ENCODE measurements around the gene ATG9B. TPM values are rescaled to one million over a fixed set of nuclear protein-coding genes. Genes with fewer than 3 reads are reported as not detected.

The ATG9B gene
- total and polyA plus RNA-seq, 2 of the 13 experiments (the other 11 are each of a cell fraction or from before 2014, with no cell fraction given): 0.24 TPM; not detected in 1

GRCh38 chr7:150998341-150998740 is 26.0 kb downstream of the ATG9B start:
- no peak overlapping the region for H3K4me3 ChIP-seq (replicated peaks in 1 of 3; ENCODE audit: insufficient read depth in 1 of 3, low read depth in 2 of 3, low read length in 3 of 3)
- DNase-seq (ENCODE audit: low spot score): no peak
- no peaks in the 10 kb centered on the region for H4K20me1 ChIP-seq (ENCODE audit: insufficient read depth, low read length)
- no peak overlapping the region for H3K9ac ChIP-seq (ENCODE audit: insufficient read depth, low read depth, low read length)
- in situ Hi-C loops (cut with HindIII; ENCODE audit: extremely low pct_ligation_motif_present, low pct_unique_long_range_greater_than_20kb): no loop called here
- WGBS (ENCODE audit: low lambda C conversion rate): 56% methylated on average over 20 of the region's 20 CpGs
- H3K36me3 ChIP-seq (replicated peaks in 1 of 2; ENCODE audit: control insufficient read depth in 1 of 2, insufficient read depth in 2 of 2, low read length in 2 of 2): no peaks in the 10 kb centered on the region
- no peak overlapping the region for H3K27ac ChIP-seq (ENCODE audit: extremely low read length, insufficient read depth, low read length)
- H2AFZ ChIP-seq (ENCODE audit: low read length): no peak overlapping the region
- FAIRE-seq: no peak
- H3K9me3 ChIP-seq (ENCODE audit: low read length): no peaks in the 10 kb centered on the region
- peaks cover 18% of the 10 kb centered on the region for H3K4me1 ChIP-seq (ENCODE audit: insufficient read depth, low read length)
- ATAC-seq: no peak
- ChIA-PET POLR2A (no interaction called here), CTCF (ENCODE audit: low intra/inter-chr PET ratio, low total read pairs) (no interaction called here)
- no peaks in the 10 kb centered on the region for H3K79me2 ChIP-seq (ENCODE audit: insufficient read depth, low read length)
- no peak overlapping the region for H3K4me2 ChIP-seq (ENCODE audit: low read depth, low read length)
- TF ChIP-seq, protein P1, sequence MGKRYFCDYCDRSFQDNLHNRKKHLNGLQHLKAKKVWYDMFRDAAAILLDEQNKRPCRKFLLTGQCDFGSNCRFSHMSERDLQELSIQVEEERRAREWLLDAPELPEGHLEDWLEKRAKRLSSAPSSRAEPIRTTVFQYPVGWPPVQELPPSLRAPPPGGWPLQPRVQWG (CRISPR knock-in tag; IDR thresholded peaks at IDR 0.05; ENCODE audit: borderline replicate concordance, low read depth): no peak
- BruUV-seq (replicated peaks): no TSS peak
- intact Hi-C loops (cut with micrococcal nuclease; ENCODE audit: unreplicated experiment): no loop called here
- H3K27me3 ChIP-seq (ENCODE audit: control insufficient read depth in 1 of 2, insufficient read depth in 2 of 2, low read length in 2 of 2): peaks cover under 1 to 16% of the 10 kb centered on the region in 2 experiments; a peak in 4 of 5 replicates

DNA sequence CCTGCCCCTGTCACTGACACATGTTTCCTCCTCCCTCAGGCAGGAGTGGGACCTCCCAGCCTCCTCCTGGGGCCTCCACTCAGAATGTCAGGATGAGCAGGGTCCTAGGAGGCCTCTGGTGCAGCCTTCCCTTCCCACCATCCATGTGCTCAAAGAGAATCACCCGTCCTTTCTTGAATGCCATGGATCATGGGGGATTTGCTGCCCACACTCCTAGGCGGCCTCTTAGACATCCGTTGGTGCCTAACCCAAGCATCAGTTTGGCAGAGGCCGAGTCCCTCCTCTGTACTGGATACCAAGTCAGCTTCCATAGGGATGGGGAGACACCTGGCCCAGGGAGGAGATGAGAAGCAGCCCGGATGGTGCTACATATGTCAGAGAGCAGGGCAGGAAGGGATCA is 26.5 kb downstream of the ATG9B start:
- BruUV-seq (replicated peaks): no TSS peak
- Histone ChIP-seq H3K27ac (ENCODE audit: extremely low read length, insufficient read depth, low read length) (no peak overlapping the region), H3K79me2 (ENCODE audit: insufficient read depth, low read length) (no peaks in the 10 kb centered on the region), H4K20me1 (ENCODE audit: insufficient read depth, low read length) (no peaks in the 10 kb centered on the region), H3K4me2 (ENCODE audit: low read depth, low read length) (no peak overlapping the region), H3K36me3 (replicated peaks in 1 of 2; ENCODE audit: control insufficient read depth in 1 of 2, insufficient read depth in 2 of 2, low read length in 2 of 2) (no peaks in the 10 kb centered on the region), H3K27me3 (ENCODE audit: control insufficient read depth in 1 of 2, insufficient read depth in 2 of 2, low read length in 2 of 2) (peaks cover 2 to 16% of the 10 kb centered on the region in 2 experiments; a peak in 4 of 5 replicates), H2AFZ (ENCODE audit: low read length) (no peak overlapping the region), H3K4me3 (replicated peaks in 1 of 3; ENCODE audit: insufficient read depth in 1 of 3, low read depth in 2 of 3, low read length in 3 of 3) (no peak overlapping the region), H3K4me1 (ENCODE audit: insufficient read depth, low read length) (peaks cover 12% of the 10 kb centered on the region; the same call in 1 of the 2 replicates), H3K9ac (ENCODE audit: insufficient read depth, low read depth, low read length) (no peak overlapping the region), H3K9me3 (ENCODE audit: low read length) (no peaks in the 10 kb centered on the region)
- no peak for DNase-seq (ENCODE audit: low spot score)
- POLR2A ChIA-PET: no interaction called here
- no peak for ATAC-seq
- intact Hi-C loops (cut with micrococcal nuclease; ENCODE audit: unreplicated experiment) (no loop called here), in situ Hi-C loops (cut with HindIII; ENCODE audit: extremely low pct_ligation_motif_present, low pct_unique_long_range_greater_than_20kb) (no loop called here)
- WGBS (ENCODE audit: low lambda C conversion rate): 36% methylated on average over 2 of the region's 5 CpGs
- FAIRE-seq: no peak
- CTCF ChIA-PET (ENCODE audit: low intra/inter-chr PET ratio, low total read pairs): no interaction called here
- TF ChIP-seq REPIN1 (CRISPR knock-in tag; IDR thresholded peaks at IDR 0.05; ENCODE audit: borderline replicate concordance, low read depth) (no peak), TAF15 (IDR thresholded peaks at IDR 0.05; ENCODE audit: low read depth, low read length, poor library complexity, severe bottlenecking) (no peak), ZFP36L1 (CRISPR knock-in tag; IDR thresholded peaks at IDR 0.05) (no peak), STAT5B (CRISPR knock-in tag; IDR thresholded peaks at IDR 0.05) (no peak), ATM (IDR thresholded peaks at IDR 0.05; ENCODE audit: borderline replicate concordance) (no peak), THAP8 (CRISPR knock-in tag; IDR thresholded peaks at IDR 0.05; ENCODE audit: borderline replicate concordance) (no peak), SNAPC2 (CRISPR knock-in tag; IDR thresholded peaks at IDR 0.05) (no peak), FOSL1 (CRISPR knock-in tag; IDR thresholded peaks at IDR 0.05; ENCODE audit: borderline replicate concordance) (no peak), GATA4 (IDR thresholded peaks at IDR 0.05; ENCODE audit: borderline replicate concordance, low read depth) (no peak), ZNF879 (CRISPR knock-in tag; IDR thresholded peaks at IDR 0.05) (no peak), ZNF724P (CRISPR knock-in tag; IDR thresholded peaks at IDR 0.05; ENCODE audit: borderline replicate concordance) (no peak), ZNF576 (CRISPR knock-in tag; IDR thresholded peaks at IDR 0.05) (no peak), ZFYVE20 (CRISPR knock-in tag; IDR thresholded peaks at IDR 0.05; ENCODE audit: borderline replicate concordance, low read depth) (no peak), ATAD3A (CRISPR knock-in tag; IDR thresholded peaks at IDR 0.05) (no peak), ZKSCAN8 (CRISPR knock-in tag; IDR thresholded peaks at IDR 0.05; ENCODE audit: borderline replicate concordance) (no peak), SP1 (IDR thresholded peaks at IDR 0.05) (no peak), SP1 (CRISPR knock-in tag; IDR thresholded peaks at IDR 0.05) (no peak)
